ENCODE results near the gene SP5. TPM values are rescaled to one million over a fixed set of nuclear protein-coding genes. Genes with fewer than 3 reads are reported as not detected.
A peak's percentile ranks its signal among the peaks of the same experiment; 100 is the strongest.
"Not testable (repeated sequence)": the region's sequence is repeated elsewhere in the genome, so short reads cannot be mapped to it uniquely, and the experiment has no call there.

Gene SP5
- total RNA-seq, result 1 to 10 TPM; 1.2 to 3.5 TPM

- intact Hi-C loops (cut with DNase I), result loop anchor here (5.0 kb wide), 2 partner anchors 97 to 308 kb away; no protein-coding TSS in a partner anchor
- H3K9me3 ChIP-seq, result no peaks in the 10 kb centered on the region
- H3K27me3 ChIP-seq, result peaks cover 59% of the 10 kb centered on the region
- TF ChIP-seq CTCF (IDR thresholded peaks at IDR 0.05), result no peak
- no peak within 1 kb of the TSS for H3K27ac ChIP-seq
- peak; percentile 65 for DNase-seq
- H3K4me1 ChIP-seq, result peaks cover 12% of the 10 kb centered on the region
- peak within 1 kb of the TSS; percentile 50 for H3K4me3 ChIP-seq
- peak within 1 kb of the TSS; percentile 40 for H3K9ac ChIP-seq (ENCODE audit: low read depth in 2 of 2, low read length in 2 of 2)
- no peaks in the 10 kb centered on the region for H3K36me3 ChIP-seq
These were observed at the start of gene SP5 for GRCh38 chr2:170715062-170715931. Gene SP5, plus strand, starts transcription at chr2:170715337. Its CDS starts 176 bp downstream, at chr2:170715513.

- Histone ChIP-seq H3K36me3 (no peaks in the 10 kb centered on the region), H3K9me3 (no peaks in the 10 kb centered on the region), H3K27me3 (no peaks in the 10 kb centered on the region), H3K27ac (no peak overlapping the region), H3K9ac (ENCODE audit: low read depth in 2 of 2, low read length in 2 of 2) (no peak overlapping the region), H3K4me3 (no peak overlapping the region), H3K4me1 (no peaks in the 10 kb centered on the region)
- DNase-seq, result no peak
- TF ChIP-seq CTCF (IDR thresholded peaks at IDR 0.05), result no peak
- intact Hi-C loops (cut with DNase I), result no loop called here
These were observed 49.4 kb upstream of the SP5 start for GRCh38 chr2:170665743-170666142.

GRCh38 chr2:170669909-170670308 is 45.2 kb upstream of the SP5 start:
- Histone ChIP-seq H3K36me3 (no peaks in the 10 kb centered on the region), H3K9ac (ENCODE audit: low read depth in 2 of 2, low read length in 2 of 2) (no peak overlapping the region), H3K27me3 (no peaks in the 10 kb centered on the region), H3K4me3 (no peak overlapping the region), H3K27ac (no peak overlapping the region), H3K4me1 (no peaks in the 10 kb centered on the region), H3K9me3 (no peaks in the 10 kb centered on the region)
- intact Hi-C loops (cut with DNase I), result no loop called here
- TF ChIP-seq CTCF (IDR thresholded peaks at IDR 0.05), result no peak
- no peak for DNase-seq

GRCh38 chr2:170670651-170671050 is 44.5 kb upstream of the SP5 start:
- H3K27ac ChIP-seq, result no peak overlapping the region
- TF ChIP-seq CTCF (IDR thresholded peaks at IDR 0.05), result no peak
- no peaks in the 10 kb centered on the region for H3K36me3 ChIP-seq
- no peaks in the 10 kb centered on the region for H3K9me3 ChIP-seq
- H3K4me1 ChIP-seq, result no peaks in the 10 kb centered on the region
- H3K27me3 ChIP-seq, result no peaks in the 10 kb centered on the region
- intact Hi-C loops (cut with DNase I), result no loop called here
- H3K4me3 ChIP-seq, result no peak overlapping the region
- no peak overlapping the region for H3K9ac ChIP-seq (ENCODE audit: low read depth in 2 of 2, low read length in 2 of 2)
- no peak for DNase-seq

GRCh38 chr2:170671079-170671478 is 44.1 kb upstream of the SP5 start:
- Histone ChIP-seq H3K9ac (ENCODE audit: low read depth in 2 of 2, low read length in 2 of 2) (no peak overlapping the region), H3K27ac (no peak overlapping the region), H3K9me3 (no peaks in the 10 kb centered on the region), H3K4me1 (no peaks in the 10 kb centered on the region), H3K36me3 (no peaks in the 10 kb centered on the region), H3K27me3 (no peaks in the 10 kb centered on the region), H3K4me3 (no peak overlapping the region)
- TF ChIP-seq CTCF (IDR thresholded peaks at IDR 0.05), result no peak
- no peak for DNase-seq
- intact Hi-C loops (cut with DNase I), result no loop called here

GRCh38 chr2:170674282-170674681 is 40.9 kb upstream of the SP5 start:
- H3K27ac ChIP-seq; DNase-seq; H3K27me3 ChIP-seq; intact Hi-C loops (cut with DNase I); H3K9me3 ChIP-seq; H3K4me3 ChIP-seq; H3K36me3 ChIP-seq; H3K9ac ChIP-seq (ENCODE audit: low read depth in 2 of 2, low read length in 2 of 2); H3K4me1 ChIP-seq: not testable (repeated sequence)

Data from colonic mucosa (tissue), 4 donors.